B cell (primary cell): ENCODE results near the gene GSE1. TPM values are rescaled to one million over a fixed set of nuclear protein-coding genes. Genes with fewer than 3 reads are reported as not detected.

Experiments used
- ATAC-seq: fragments of 200-7000 bp; cut with Tn5 transposase; one replicate; pipeline ENCODE4 v1.10.0; 2021; ENCODE audit warnings: low read depth, mild to moderate bottlenecking, moderate number of reproducible peaks, moderate library complexity
- CTCF ChIA-PET: fragments of 350-600 bp; sonication (Branson Sonifier 250); formaldehyde crosslinking; loops from one replicate; lab custom pipeline; 2021; ENCODE audit warnings: antibody characterized with exemption, inconsistent platforms; lab: Charles Lee
- POLR2A ChIA-PET: fragments of 350-600 bp; sonication (Branson Sonifier 250); formaldehyde crosslinking; loops from one replicate; lab custom pipeline; 2021; ENCODE audit warnings: antibody characterized with exemption; lab: Charles Lee
- DNase-seq: peaks from one replicate; pipeline ENCODE4 v3.0.0; 2013
- H2AFZ ChIP-seq: 2 replicates; pipeline ENCODE4 v1.6.1; 2012; ENCODE audit warnings: mild to moderate bottlenecking, low read depth, low read length; ENCODE audit not compliant: insufficient read depth, poor library complexity, severe bottlenecking
- H3K27ac ChIP-seq, 2 donors: 1 replicate in 1 of 2; 2 replicates in 1 of 2; pipeline ENCODE4 v1.5.1; 2012 to 2013; ENCODE audit warnings: low read length in 2 of 2, mild to moderate bottlenecking in 2 of 2, moderate library complexity in 1 of 2
- H3K27me3 ChIP-seq, 4 experiments: fragments of 200-600 bp in 1 of 4; sonication (generic) in 1 of 4; replicated peaks in 1 of 4; 1 replicate in 2 of 4; 2 replicates in 2 of 4; pipeline versions ENCODE4 v1.6.1 to v1.7.0; 2013 to 2016; ENCODE audit warnings: low read length in 3 of 4, mild to moderate bottlenecking in 2 of 4, mixed read lengths in 1 of 4, moderate library complexity in 1 of 4; ENCODE audit not compliant: insufficient read depth in 4 of 4, control insufficient read depth in 3 of 4; ENCODE audit errors: control extremely low read depth in 1 of 4
- H3K36me3 ChIP-seq, 2 experiments: replicated peaks in 1 of 2; 1 replicate in 1 of 2; 2 replicates in 1 of 2; pipeline versions ENCODE4 v1.6.1 to v1.7.1; 2013; ENCODE audit warnings: low read length in 1 of 2; ENCODE audit not compliant: insufficient read depth in 2 of 2, control insufficient read depth in 1 of 2; ENCODE audit errors: control extremely low read depth in 1 of 2, extremely low read depth in 1 of 2
- H3K4me1 ChIP-seq, 2 donors: fragments of 200-600 bp in 1 of 2; sonication (generic) in 1 of 2; 1 replicate in 1 of 2; 2 replicates in 1 of 2; pipeline versions ENCODE4 v1.5.1 to v1.6.1; 2013 to 2017; ENCODE audit warnings: low read length in 2 of 2; ENCODE audit not compliant: control insufficient read depth in 2 of 2, insufficient read depth in 2 of 2
- H3K4me2 ChIP-seq: replicated peaks from 2 replicates; pipeline ENCODE3; 2012; ENCODE audit warnings: mild to moderate bottlenecking, low read depth, low read length; ENCODE audit not compliant: poor library complexity, severe bottlenecking
- H3K4me3 ChIP-seq, 5 experiments: fragments of 200-600 bp in 1 of 5; sonication (generic) in 1 of 5; 1 replicate in 3 of 5; 2 replicates in 2 of 5; pipeline versions ENCODE4 v1.5.1 to v1.7.0; 2011 to 2016; ENCODE audit warnings: low read length in 4 of 5, mild to moderate bottlenecking in 4 of 5, low read depth in 2 of 5, control low read depth in 1 of 5, moderate library complexity in 1 of 5; ENCODE audit not compliant: insufficient read depth in 1 of 5; ENCODE audit errors: control extremely low read depth in 1 of 5, extremely low read depth in 1 of 5
- H3K79me2 ChIP-seq: fragments of 200-600 bp; sonication (generic); one replicate; pipeline ENCODE4 v1.6.0; 2016; ENCODE audit warnings: low read length; ENCODE audit not compliant: control insufficient read depth, insufficient read depth
- H3K9ac ChIP-seq: fragments of 200-600 bp; sonication (generic); 2 replicates; pipeline ENCODE4 v1.6.1; 2017; ENCODE audit warnings: mild to moderate bottlenecking, low read length, moderate library complexity
- H3K9me3 ChIP-seq, 3 donors: one replicate each; pipeline versions ENCODE4 v1.6.1 to v1.7.1; 2013; ENCODE audit warnings: low read length in 2 of 3; ENCODE audit not compliant: control insufficient read depth in 2 of 3, insufficient read depth in 1 of 3; ENCODE audit errors: control extremely low read depth in 1 of 3
- H4K20me1 ChIP-seq: 2 replicates; pipeline ENCODE4 v1.6.0; 2012; ENCODE audit warnings: mild to moderate bottlenecking, low read length; ENCODE audit not compliant: insufficient read depth, control insufficient read depth, poor library complexity, severe bottlenecking
- H3K27ac Mint-ChIP-seq: one replicate; pipeline ENCODE4 v1.8.0; 2021; ENCODE audit warnings: mixed read lengths
- H3K27me3 Mint-ChIP-seq: one replicate; pipeline ENCODE4 v1.8.0; 2021; ENCODE audit warnings: mixed read lengths
- H3K4me1 Mint-ChIP-seq: one replicate; pipeline ENCODE4 v1.8.0; 2021; ENCODE audit warnings: mixed read lengths
- H3K4me3 Mint-ChIP-seq: one replicate; pipeline ENCODE4 v1.8.0; 2021; ENCODE audit warnings: mixed read lengths
- H3K9me3 Mint-ChIP-seq: one replicate; pipeline ENCODE4 v1.8.0; 2022; ENCODE audit warnings: mixed read lengths; ENCODE audit not compliant: insufficient read depth
- CTCF ChIP-seq: fragments of 200-600 bp; IDR thresholded peaks from one replicate; pipeline ENCODE4 v1.8.0; 2022; ENCODE audit warnings: antibody characterized with exemption, mild to moderate bottlenecking
- EZH2 ChIP-seq: IDR thresholded peaks from 2 replicates; pipeline ENCODE4 v1.6.1; 2012; ENCODE audit warnings: borderline replicate concordance, low read depth, mild to moderate bottlenecking, moderate library complexity, low read length; ENCODE audit not compliant: insufficient read depth, poor library complexity, severe bottlenecking
- WGBS: methylation state at CpG from one replicate; pipeline ENCODE4 v1.1.5; 2013; ENCODE audit warnings: missing lambda C conversion rate; ENCODE audit not compliant: insufficient coverage; 5-methylcytosine and 5-hydroxymethylcytosine counted together
- intact Hi-C: fragments of 100-400 bp; cut with micrococcal nuclease; formaldehyde crosslinking; loops from one replicate; pipeline ENCODE4 v1.10.0; 2022
- polyA plus RNA-seq: library from polyadenylated mRNA; depleted of rRNA; stranded (reverse); fragments of >200 nt; gene quantifications from 2 replicates; pipeline ENCODE4 v1.2.3, GENCODE V29; 2012
- total RNA-seq, 2 donors: library from RNA; stranded (reverse); fragments of 120-200 nt in 1 of 2; gene quantifications; 1 replicate in 1 of 2; 2 replicates in 1 of 2; pipeline versions ENCODE4 v1.2.3 to v1.2.4, GENCODE V29; 2013 to 2022

Gene GSE1
- total and polyA plus RNA-seq, 2 donors (not counting 1 experiment from before 2014, with no cell fraction given) = 57.3 to 76.1 TPM

DNA sequence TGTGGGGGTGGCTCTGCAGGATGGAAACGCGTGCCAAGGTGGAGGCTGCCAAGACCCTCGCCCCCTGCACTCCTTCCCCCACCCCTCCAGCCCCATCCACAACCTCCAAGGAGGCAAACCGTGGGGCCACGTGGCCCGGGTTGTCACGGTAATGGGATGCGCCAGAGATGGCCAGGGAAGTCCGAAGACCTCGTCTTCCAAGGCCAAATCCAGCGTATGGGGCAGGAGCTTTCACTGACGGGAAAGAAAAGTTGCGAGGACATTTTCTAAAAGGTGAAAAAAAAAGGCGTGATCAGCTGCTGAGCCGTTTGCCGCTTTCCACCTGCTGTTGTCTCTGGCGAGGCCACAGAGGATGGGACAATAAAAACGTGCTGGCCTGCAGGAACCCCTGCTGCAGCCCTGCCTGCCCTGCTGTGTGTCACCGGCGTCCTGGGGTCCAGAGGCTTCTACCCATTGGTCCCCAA lies 28.3 kb upstream of the GSE1 start:
- 93% methylated on average over 15 of the region's 20 CpGs for WGBS
- H3K4me1 ChIP-seq = peaks cover 0 to under 1% of the 10 kb centered on the region in 2 donors
- peaks cover 0 to 5% (median 0%) of the 10 kb centered on the region in 3 donors for H3K9me3 ChIP-seq
- no peak overlapping the region for H2AFZ ChIP-seq
- Mint-ChIP-seq H3K27ac (no peak overlapping the region), H3K4me3 (no peak overlapping the region), H3K4me1 (peaks cover 22% of the 10 kb centered on the region), H3K27me3 (no peaks in the 10 kb centered on the region), H3K9me3 (no peaks in the 10 kb centered on the region)
- intact Hi-C loops = no loop called here
- no peak overlapping the region for H3K9ac ChIP-seq
- H3K27me3 ChIP-seq = no peaks in the 10 kb centered on the region
- H4K20me1 ChIP-seq = peaks cover 100% of the 10 kb centered on the region
- TF ChIP-seq EZH2 (no peak), CTCF (no peak)
- ChIA-PET POLR2A (no interaction called here), CTCF (interaction anchor here (1.2 kb wide), 1 partner anchor 32 kb away, joined by 3 read pairs; no protein-coding TSS in a partner anchor)
- DNase-seq (no peak), ATAC-seq (no peak)
- peaks cover 100% of the 10 kb centered on the region for H3K79me2 ChIP-seq
- no peak overlapping the region for H3K27ac ChIP-seq
- H3K36me3 ChIP-seq = peaks cover 0 to 12% of the 10 kb centered on the region in 2 experiments
- H3K4me3 ChIP-seq = no peak overlapping the region
- H3K4me2 ChIP-seq = no peak overlapping the region

- Mint-ChIP-seq H3K27me3 (no peaks in the 10 kb centered on the region), H3K4me1 (peaks cover 18% of the 10 kb centered on the region), H3K27ac (no peak overlapping the region), H3K9me3 (no peaks in the 10 kb centered on the region), H3K4me3 (no peak overlapping the region)
- H3K27me3 ChIP-seq = no peaks in the 10 kb centered on the region
- no peak for ATAC-seq
- no peak overlapping the region for H3K9ac ChIP-seq
- 96% methylated on average over 6 of the region's 7 CpGs for WGBS
- H3K4me3 ChIP-seq = no peak overlapping the region
- peaks cover 100% of the 10 kb centered on the region for H4K20me1 ChIP-seq
- peaks cover 100% of the 10 kb centered on the region for H3K79me2 ChIP-seq
- CTCF ChIA-PET = no interaction called here
- no peak for DNase-seq
- H3K4me1 ChIP-seq = no peaks in the 10 kb centered on the region
- no peak overlapping the region for H3K27ac ChIP-seq
- H3K9me3 ChIP-seq = no peaks in the 10 kb centered on the region
- H2AFZ ChIP-seq = no peak overlapping the region
- POLR2A ChIA-PET = no interaction called here
- TF ChIP-seq EZH2 = no peak
- TF ChIP-seq CTCF = no peak
- intact Hi-C loops = no loop called here
- H3K36me3 ChIP-seq = peaks cover 0 to 12% of the 10 kb centered on the region in 2 experiments
- no peak overlapping the region for H3K4me2 ChIP-seq
Measured at GRCh38 chr16:85585711-85586110, 27.4 kb upstream of the GSE1 start.
